Activated T-cell treated with anti-CD3 and anti-CD28 coated beads for 4 hours (primary cell): Measurements from ENCODE around the gene SLC38A6.
"Not testable (repeated sequence)": the region's sequence is repeated elsewhere in the genome, so short reads cannot be mapped to it uniquely, and the experiment has no call there.

Experiments
- DNase-seq: peaks from one replicate; pipeline ENCODE4 v3.0.0-alpha.2; 2020

The SLC38A6 gene

GRCh38 chr14:61064210-61064609 lies 83.2 kb downstream of the SLC38A6 start:
- no peak for DNase-seq

- no peak for DNase-seq
Observed at GRCh38 chr14:61064856-61065255, 83.8 kb downstream of the SLC38A6 start.

DNA sequence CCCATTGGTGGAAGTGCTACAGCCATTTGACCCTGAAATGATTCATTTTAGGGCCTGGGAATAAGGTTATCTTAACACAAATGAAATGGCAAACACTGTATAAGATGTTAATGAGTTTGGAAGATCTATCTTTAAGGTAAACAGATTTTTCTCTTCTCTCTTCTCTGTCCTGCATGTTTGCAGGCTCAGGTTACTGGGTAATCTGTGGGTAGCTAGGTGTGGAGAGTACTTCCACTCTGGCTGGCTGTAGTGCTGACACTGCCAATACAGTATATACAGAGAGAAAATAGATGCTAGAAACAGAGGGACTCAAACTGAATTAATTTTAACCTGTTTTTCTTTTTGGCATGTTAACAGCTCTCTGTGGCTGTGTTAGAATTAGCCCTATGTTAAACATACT lies 84.6 kb downstream of the SLC38A6 start:
- no peak for DNase-seq

DNA sequence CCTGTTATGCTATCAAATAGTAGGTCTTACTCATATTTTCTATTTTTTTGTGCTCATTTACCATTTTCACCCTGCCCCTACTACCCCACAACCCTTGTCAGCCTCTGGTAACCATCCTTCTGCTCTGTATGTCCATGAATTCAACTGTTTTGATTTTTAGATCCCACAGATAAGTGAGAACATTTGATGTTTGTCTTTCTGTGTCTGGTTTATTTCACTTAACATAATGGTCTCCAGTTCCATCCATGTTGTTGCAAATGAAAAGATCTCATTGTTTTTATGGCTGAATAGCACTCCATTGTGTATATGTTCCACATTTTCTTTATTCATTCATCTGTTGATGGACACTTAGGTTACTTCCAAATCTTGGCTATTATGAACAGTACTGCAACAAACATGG lies 91.4 kb downstream of the SLC38A6 start:
- DNase-seq = not testable (repeated sequence)

- DNase-seq = no peak
Observed at GRCh38 chr14:61074852-61075251, 93.8 kb downstream of the SLC38A6 start.

DNA sequence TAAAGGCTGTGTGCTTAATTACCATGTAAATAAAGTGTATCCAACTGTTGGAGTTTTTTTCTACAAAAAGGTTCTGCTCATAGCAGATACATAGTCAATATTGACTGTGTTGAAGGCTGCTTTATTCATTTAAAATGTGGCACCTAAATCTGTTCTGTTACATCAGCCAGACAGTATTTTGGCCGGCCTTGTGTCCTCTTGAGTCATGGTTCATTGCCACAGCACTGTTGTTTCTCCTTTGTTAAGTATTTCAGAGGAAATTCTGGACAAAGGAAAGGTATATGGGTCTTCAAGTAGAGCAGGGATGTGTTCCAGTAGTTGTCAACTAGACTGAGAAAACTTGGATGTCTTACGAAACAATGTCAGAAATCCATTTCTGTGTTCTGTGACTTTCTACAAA lies 95.5 kb downstream of the SLC38A6 start:
- DNase-seq = no peak

DNA sequence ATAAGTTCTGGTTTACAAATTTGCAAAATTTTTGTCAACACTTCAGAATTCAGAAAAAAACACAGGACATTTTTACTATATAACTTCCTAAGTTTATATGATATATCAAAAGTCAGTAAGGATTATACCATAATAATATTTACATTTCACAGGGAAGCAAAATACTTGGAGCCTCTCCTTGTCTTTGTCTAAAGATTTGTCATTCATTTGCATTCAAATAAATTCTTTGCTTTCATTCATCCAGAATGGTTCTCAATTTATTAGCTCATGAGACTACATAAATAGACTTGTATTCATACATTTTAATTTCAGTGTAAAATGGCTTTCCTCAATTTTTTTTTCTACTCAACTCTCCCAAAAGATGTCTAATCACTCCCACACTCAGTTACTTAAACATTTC lies 96.4 kb downstream of the SLC38A6 start:
- DNase-seq = no peak

DNA sequence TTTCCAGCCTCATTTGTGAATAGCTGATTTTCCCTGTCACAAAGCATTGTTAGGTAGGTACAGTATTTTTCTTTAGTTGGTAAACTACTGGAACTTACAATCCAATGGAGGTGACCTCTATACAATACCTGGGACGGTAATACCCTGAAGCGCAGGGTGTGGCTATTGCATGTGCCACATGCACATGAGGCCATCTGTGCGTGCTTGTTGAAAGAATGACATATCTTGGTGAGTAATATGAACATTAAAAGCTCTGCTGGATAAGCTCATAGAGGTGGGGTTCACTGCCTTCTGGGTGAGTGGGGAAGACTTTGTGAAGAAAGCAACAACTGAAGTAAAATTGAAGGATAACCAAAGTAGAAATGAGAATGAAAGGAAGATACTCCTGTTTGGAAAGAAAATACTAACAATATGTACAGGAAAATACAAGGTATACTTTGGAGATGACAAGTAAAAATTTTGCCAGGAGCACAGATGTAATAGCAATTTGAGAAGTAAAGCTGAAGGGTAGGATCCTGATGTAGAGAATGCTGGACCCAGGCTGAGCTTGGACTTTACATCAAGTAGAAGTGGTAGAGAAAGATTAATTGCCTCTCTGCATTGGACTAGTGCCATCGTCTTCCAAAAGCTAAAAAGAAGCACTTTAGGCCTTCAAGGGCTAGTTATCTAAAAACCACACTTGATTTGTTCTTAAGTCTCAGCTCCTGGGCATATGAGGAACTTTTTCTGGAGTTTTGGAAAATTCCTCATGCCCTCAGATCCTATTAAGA lies 97.1 kb downstream of the SLC38A6 start:
- no peak for DNase-seq

DNA sequence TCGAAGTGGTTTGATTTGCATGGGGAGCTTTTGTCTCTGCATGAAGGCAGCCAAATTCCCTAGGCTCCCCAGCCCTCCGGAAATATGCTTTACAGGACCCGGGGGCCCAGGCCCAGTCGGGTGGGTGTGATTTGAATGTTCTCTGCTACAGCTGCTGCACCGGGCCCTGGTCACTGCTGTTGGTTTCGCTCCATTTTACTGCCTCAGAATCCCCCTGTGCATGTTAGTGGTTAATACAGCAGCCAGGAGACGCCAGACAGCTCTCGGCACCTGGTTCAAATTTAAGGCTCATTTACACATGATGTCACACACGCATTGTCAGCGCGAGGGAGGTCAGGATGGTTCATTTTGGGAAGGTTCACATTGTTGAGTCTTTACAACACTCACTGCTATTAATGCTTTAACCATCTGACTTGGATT lies 99.6 kb downstream of the SLC38A6 start:
- no peak for DNase-seq

GRCh38 chr14:61088081-61088480 lies 107.0 kb downstream of the SLC38A6 start:
- DNase-seq = no peak

- no peak for DNase-seq
Observed at GRCh38 chr14:61089126-61089750, 108.2 kb downstream of the SLC38A6 start.

DNA sequence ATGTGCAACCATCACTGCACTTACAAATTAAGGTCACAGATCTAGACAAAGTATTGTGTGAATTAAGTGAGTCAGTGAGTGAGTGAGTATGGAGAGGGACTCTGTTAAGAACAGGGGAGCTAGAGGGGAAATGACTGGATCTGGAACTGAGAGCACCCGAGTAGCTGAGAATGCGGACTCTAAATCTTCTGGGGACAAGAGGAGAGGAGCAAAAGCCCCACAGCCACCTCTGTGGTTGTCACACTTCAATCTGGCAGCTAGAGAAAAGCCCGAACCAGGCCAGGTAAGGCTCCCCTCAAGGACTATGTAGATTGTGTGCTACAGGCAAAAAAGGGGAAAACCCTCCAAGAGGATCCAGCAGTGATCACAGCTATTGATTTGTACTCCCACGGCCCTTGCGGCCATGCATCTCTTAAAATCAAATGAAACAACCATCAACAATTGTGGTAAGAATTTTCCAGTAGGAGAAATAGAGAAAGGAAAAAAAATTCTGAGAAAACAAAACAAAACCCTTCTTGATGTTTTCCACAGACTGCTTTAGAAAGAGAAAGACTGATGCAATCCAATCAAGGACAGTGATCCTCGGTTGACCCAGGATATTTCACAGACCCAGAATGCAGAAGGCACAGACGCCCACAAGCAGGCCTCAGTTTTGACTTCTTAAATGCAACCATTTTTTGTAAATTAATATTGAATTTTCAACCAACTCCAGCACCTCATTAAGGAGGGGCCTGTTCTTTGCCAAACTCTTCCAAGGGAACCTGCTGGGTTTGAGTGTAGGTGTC lies 109.6 kb downstream of the SLC38A6 start:
- no peak for DNase-seq

GRCh38 chr14:61091657-61092273 lies 110.7 kb downstream of the SLC38A6 start:
- DNase-seq = no peak

GRCh38 chr14:61098096-61098495 lies 117.1 kb downstream of the SLC38A6 start:
- not testable (repeated sequence) for DNase-seq

GRCh38 chr14:61098721-61099120 lies 117.7 kb downstream of the SLC38A6 start:
- DNase-seq = no peak

GRCh38 chr14:61099216-61099835 lies 118.3 kb downstream of the SLC38A6 start:
- no peak for DNase-seq

- no peak for DNase-seq
Observed at GRCh38 chr14:61101803-61102548, 120.9 kb downstream of the SLC38A6 start.
